EL (cell line): ENCODE data around the gene DEFB123.
A peak's percentile ranks its signal among the peaks of the same experiment; 100 is the strongest.

Experiments
- DNase-seq: peaks from one replicate; pipeline ENCODE4 v3.0.0-alpha.2; 2016

The DEFB123 gene

GRCh38 chr20:31474758-31475427 lies 34.5 kb downstream of the DEFB123 start, which contains the start of the genes DEFB124 and REM1:
Gene DEFB124, minus strand, starts transcription at chr20:31475127. Its CDS starts 2,114 bp downstream, at chr20:31473013.
Gene REM1, plus strand, starts transcription at chr20:31475288. Its CDS starts 1,158 bp downstream, at chr20:31476446.
- no peak for DNase-seq

- no peak for DNase-seq
These were observed 35.3 kb downstream of the DEFB123 start for GRCh38 chr20:31475472-31476293.

GRCh38 chr20:31476294-31476585 lies 35.8 kb downstream of the DEFB123 start:
- no peak for DNase-seq

GRCh38 chr20:31476643-31477215 lies 36.3 kb downstream of the DEFB123 start:
- no peak for DNase-seq

GRCh38 chr20:31484001-31484400 lies 43.6 kb downstream of the DEFB123 start:
- no peak for DNase-seq

- peak; percentile 39 for DNase-seq
These were observed 45.3 kb downstream of the DEFB123 start for GRCh38 chr20:31485450-31486339.

- no peak for DNase-seq
These were observed 47.7 kb downstream of the DEFB123 start for GRCh38 chr20:31488115-31488514.

GRCh38 chr20:31489152-31489551 lies 48.7 kb downstream of the DEFB123 start:
- DNase-seq, result no peak

- DNase-seq, result no peak
These were observed 50.3 kb downstream of the DEFB123 start for GRCh38 chr20:31490752-31491151.

GRCh38 chr20:31494131-31494530 lies 53.7 kb downstream of the DEFB123 start:
- peak; percentile 57 for DNase-seq

GRCh38 chr20:31496761-31497295 lies 56.4 kb downstream of the DEFB123 start:
- DNase-seq, result peak; percentile 33

- peak; percentile 48 for DNase-seq
These were observed 57.6 kb downstream of the DEFB123 start for GRCh38 chr20:31497838-31498540.
